Naive thymus-derived CD4-positive, alpha-beta T cell (primary cell): ENCODE data around the gene GPR31. TPM values are rescaled to one million over a fixed set of nuclear protein-coding genes. Genes with fewer than 3 reads are reported as not detected.
A peak's percentile ranks its signal among the peaks of the same experiment; 100 is the strongest.
"Not testable (repeated sequence)": the region's sequence is repeated elsewhere in the genome, so short reads cannot be mapped to it uniquely, and the experiment has no call there.

Source experiments
- ATAC-seq: fragments of 150-1000 bp; cut with Tn5 transposase; 2 replicates; pipeline ENCODE4 v1.10.0; 2021; ENCODE audit warnings: mild to moderate bottlenecking, moderate library complexity
- CTCF ChIA-PET: fragments of 350-600 bp; sonication (Branson Sonifier 250); formaldehyde crosslinking; loops from one replicate; lab custom pipeline; 2021; ENCODE audit warnings: antibody characterized with exemption; lab: Charles Lee
- POLR2A ChIA-PET: fragments of 350-600 bp; sonication (Branson Sonifier 250); formaldehyde crosslinking; loops from one replicate; lab custom pipeline; 2021; ENCODE audit warnings: antibody characterized with exemption, inconsistent platforms; lab: Charles Lee
- DNase-seq, 9 donors: peaks; one replicate each; pipeline versions ENCODE4 v3.0.0 to v3.0.0-alpha.2; 2020 to 2022; ENCODE audit warnings: mixed read lengths in 1 of 9
- H3K27ac ChIP-seq: one replicate; pipeline ENCODE4 v1.7.0; 2013; ENCODE audit warnings: mild to moderate bottlenecking, low read depth, low read length, moderate library complexity
- H3K27me3 ChIP-seq, 2 donors: one replicate each; pipeline ENCODE4 v1.7.0; 2013; ENCODE audit warnings: low read length in 2 of 2, mild to moderate bottlenecking in 2 of 2, moderate library complexity in 2 of 2; ENCODE audit not compliant: control insufficient read depth in 2 of 2, insufficient read depth in 2 of 2
- H3K36me3 ChIP-seq, 3 experiments: 1 replicate in 2 of 3; 2 replicates in 1 of 3; pipeline ENCODE4 v1.7.0; 2013; ENCODE audit warnings: low read length in 3 of 3, mild to moderate bottlenecking in 3 of 3, moderate library complexity in 1 of 3; ENCODE audit not compliant: insufficient read depth in 3 of 3, control insufficient read depth in 2 of 3
- H3K4me1 ChIP-seq, 2 donors: one replicate each; pipeline ENCODE4 v1.7.0; 2013; ENCODE audit warnings: low read length in 2 of 2, mild to moderate bottlenecking in 2 of 2, moderate library complexity in 1 of 2; ENCODE audit not compliant: control insufficient read depth in 2 of 2, insufficient read depth in 2 of 2
- H3K4me3 ChIP-seq: 2 replicates; pipeline ENCODE4 v1.7.0; 2013; ENCODE audit warnings: mild to moderate bottlenecking, low read length
- H3K9me3 ChIP-seq, 3 experiments: 1 replicate in 2 of 3; 2 replicates in 1 of 3; pipeline ENCODE4 v1.7.0; 2013; ENCODE audit warnings: low read length in 3 of 3; ENCODE audit not compliant: control insufficient read depth in 2 of 3
- H3K27ac Mint-ChIP-seq, 9 donors: one replicate each; pipeline ENCODE4 v1.8.0; 2020 to 2022; ENCODE audit warnings: mixed read lengths in 9 of 9, mild to moderate bottlenecking in 8 of 9, moderate library complexity in 5 of 9, inconsistent platforms in 2 of 9
- H3K27me3 Mint-ChIP-seq, 5 donors: one replicate each; pipeline ENCODE4 v1.8.0; 2021 to 2022; ENCODE audit warnings: mixed read lengths in 5 of 5, mild to moderate bottlenecking in 1 of 5
- H3K36me3 Mint-ChIP-seq, 5 donors: one replicate each; pipeline ENCODE4 v1.8.0; 2020 to 2022; ENCODE audit warnings: mixed read lengths in 5 of 5, mild to moderate bottlenecking in 3 of 5, inconsistent platforms in 1 of 5
- H3K4me1 Mint-ChIP-seq, 7 donors: one replicate each; pipeline ENCODE4 v1.8.0; 2020 to 2022; ENCODE audit warnings: mixed read lengths in 7 of 7, mild to moderate bottlenecking in 3 of 7, inconsistent platforms in 1 of 7
- H3K4me3 Mint-ChIP-seq, 10 donors: one replicate each; pipeline ENCODE4 v1.8.0; 2020 to 2022; ENCODE audit warnings: mild to moderate bottlenecking in 10 of 10, mixed read lengths in 10 of 10, moderate library complexity in 6 of 10, inconsistent platforms in 2 of 10
- H3K9me3 Mint-ChIP-seq, 11 donors: one replicate each; pipeline ENCODE4 v1.8.0; 2020 to 2022; ENCODE audit warnings: mixed read lengths in 11 of 11, mild to moderate bottlenecking in 4 of 11, inconsistent platforms in 1 of 11, moderate library complexity in 1 of 11
- intact Hi-C, 2 donors: fragments of 100-400 bp; cut with micrococcal nuclease; formaldehyde crosslinking; loops; one replicate each; pipeline ENCODE4 v1.15.1; 2023
- polyA plus RNA-seq, 2 donors: library from polyadenylated mRNA; unstranded; fragments of 300-500 nt; fragmentation: Illumina TruSeq; gene quantifications; one replicate each; pipeline ENCODE4 v1.2.3, GENCODE V29; 2021
- total RNA-seq, 6 experiments: library from RNA in 5 of 6; stranded (reverse) in 5 of 6; gene quantifications; 1 replicate in 5 of 6; 2 replicates in 1 of 6; pipeline ENCODE4 v1.2.3 and lab custom pipeline; 2021 to 2026

GPR31 gene
- total and polyA plus RNA-seq, 7 experiments from 2014 or later: not detected

DNA sequence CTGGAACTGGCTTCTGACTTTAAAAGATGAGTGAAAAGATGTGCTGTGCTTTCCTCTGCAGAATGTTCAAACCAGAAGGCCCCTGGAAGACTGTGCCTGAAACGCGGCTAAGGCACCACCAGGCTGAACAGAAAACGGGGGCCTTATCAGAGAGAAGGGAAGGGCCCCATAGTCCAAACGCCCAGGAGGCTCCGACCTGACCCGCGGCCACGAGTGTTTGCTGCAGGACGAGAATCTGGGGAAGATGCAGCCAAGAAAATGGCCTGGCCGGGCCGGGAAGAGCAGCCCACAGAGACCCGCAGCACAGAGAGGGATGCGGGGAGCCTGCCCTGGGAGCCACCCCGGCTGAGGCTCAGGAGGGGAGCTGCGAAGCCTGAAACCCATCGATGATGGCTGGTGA is 10.5 kb upstream of the GPR31 start:
- H3K4me1 ChIP-seq, H3K4me3 Mint-ChIP-seq, H3K4me3 ChIP-seq, H3K36me3 ChIP-seq, DNase-seq, H3K27ac Mint-ChIP-seq, H3K9me3 ChIP-seq, CTCF ChIA-PET, H3K27me3 ChIP-seq, H3K9me3 Mint-ChIP-seq, H3K36me3 Mint-ChIP-seq, H3K27ac ChIP-seq, ATAC-seq, POLR2A ChIA-PET, intact Hi-C loops, H3K4me1 Mint-ChIP-seq: not testable (repeated sequence)
- peaks cover 5 to 24% (median 14%) of the 10 kb centered on the region in 5 donors for H3K27me3 Mint-ChIP-seq

DNA sequence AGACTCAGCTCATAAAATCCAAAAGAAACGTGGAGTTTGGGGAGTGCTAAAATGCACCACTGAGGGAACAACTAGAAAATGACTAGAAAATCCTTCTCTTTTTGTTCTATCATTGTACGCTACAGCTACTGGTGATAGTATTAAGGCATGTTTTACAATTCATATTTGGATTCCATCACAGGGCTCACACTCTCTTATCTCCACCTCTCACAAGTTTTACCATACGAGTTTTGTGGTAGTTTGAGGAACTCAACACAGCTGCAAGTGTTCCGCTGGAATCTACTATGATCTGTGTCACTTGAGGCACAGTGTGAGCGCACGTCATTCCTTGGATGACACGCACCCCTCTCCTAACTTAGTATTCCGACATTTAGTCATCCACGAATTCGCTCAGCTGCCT is 9.9 kb upstream of the GPR31 start:
- H3K27me3 ChIP-seq, H3K4me1 ChIP-seq, H3K27ac Mint-ChIP-seq, H3K36me3 ChIP-seq, H3K4me3 ChIP-seq, H3K27ac ChIP-seq, H3K9me3 Mint-ChIP-seq, H3K9me3 ChIP-seq, CTCF ChIA-PET, H3K4me1 Mint-ChIP-seq, intact Hi-C loops, H3K4me3 Mint-ChIP-seq, POLR2A ChIA-PET, H3K36me3 Mint-ChIP-seq, ATAC-seq, DNase-seq: not testable (repeated sequence)
- H3K27me3 Mint-ChIP-seq: peaks cover 5 to 24% (median 14%) of the 10 kb centered on the region in 5 donors

DNA sequence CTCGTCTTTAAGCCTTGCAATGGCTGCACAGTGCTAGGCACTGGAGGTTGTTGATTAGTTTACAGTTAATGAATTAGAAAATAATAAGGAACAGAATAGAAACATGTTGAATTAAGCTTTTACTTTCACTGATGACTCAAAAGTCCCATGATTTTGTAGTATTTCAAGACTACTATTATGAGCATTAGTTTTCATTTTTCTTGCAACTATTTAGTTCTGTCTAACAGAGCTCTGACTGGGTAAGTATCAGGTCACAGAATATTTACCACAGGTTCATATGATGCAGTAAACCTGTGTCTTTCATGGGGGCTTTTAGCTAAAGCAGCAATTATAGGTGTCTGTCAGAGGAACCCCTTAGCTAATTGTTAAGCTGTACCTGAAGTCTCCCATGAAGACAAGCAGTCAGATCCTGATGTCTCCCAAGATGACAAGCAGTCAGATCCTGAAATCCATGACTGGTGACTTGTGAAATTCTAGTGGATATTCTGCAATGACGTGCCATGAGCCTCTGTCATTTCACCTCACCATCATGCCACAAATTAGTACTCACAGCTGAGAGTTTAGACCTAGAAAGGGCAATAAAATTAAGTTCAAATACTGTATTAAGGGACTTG is 8.2 kb upstream of the GPR31 start:
- CTCF ChIA-PET: interaction anchor here (0.6 kb wide), 1 partner anchor 290 kb away, joined by 3 read pairs; no protein-coding TSS in a partner anchor
- peaks cover 5 to 24% (median 9%) of the 10 kb centered on the region in 5 donors for H3K27me3 Mint-ChIP-seq
- H3K9me3 Mint-ChIP-seq: no peaks in the 10 kb centered on the region
- no peak overlapping the region for H3K27ac ChIP-seq
- no peaks in the 10 kb centered on the region for H3K9me3 ChIP-seq
- peaks cover 0 to 5% (median 0%) of the 10 kb centered on the region in 5 donors for H3K36me3 Mint-ChIP-seq
- peak overlapping the region in 1 of 9 donors; percentile 1 for H3K27ac Mint-ChIP-seq
- peaks cover 0 to 1% (median 0%) of the 10 kb centered on the region in 7 donors for H3K4me1 Mint-ChIP-seq
- intact Hi-C loops: no loop called here
- DNase-seq: no peak
- H3K4me1 ChIP-seq: no peaks in the 10 kb centered on the region
- H3K4me3 ChIP-seq: no peak overlapping the region
- H3K27me3 ChIP-seq: no peaks in the 10 kb centered on the region
- no peak overlapping the region for H3K4me3 Mint-ChIP-seq
- no peaks in the 10 kb centered on the region for H3K36me3 ChIP-seq
- ATAC-seq: no peak
- POLR2A ChIA-PET: no interaction called here

DNA sequence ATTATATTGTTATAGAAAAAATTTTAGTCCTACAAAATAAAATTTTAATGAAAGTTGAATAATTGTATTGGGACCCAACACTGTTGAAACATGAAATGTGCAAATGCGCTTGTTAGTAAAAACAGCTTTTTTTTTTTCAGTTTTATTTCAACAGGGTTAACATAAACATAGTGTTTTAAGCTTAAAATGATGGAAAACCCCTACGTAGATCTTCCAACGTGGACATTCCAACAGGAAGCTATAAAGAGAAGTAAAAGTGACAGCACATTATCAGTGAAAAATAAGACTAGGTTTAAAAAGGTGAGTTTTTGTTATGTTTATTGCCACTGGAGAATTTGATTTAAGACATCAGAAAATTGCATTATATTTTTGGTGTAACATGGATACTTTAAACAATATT is 6.5 kb upstream of the GPR31 start:
- Mint-ChIP-seq H3K36me3 (no peaks in the 10 kb centered on the region), H3K4me3 (no peak overlapping the region), H3K4me1 (peaks cover 0 to 1% (median 0%) of the 10 kb centered on the region in 7 donors), H3K27ac (no peak overlapping the region), H3K9me3 (no peaks in the 10 kb centered on the region), H3K27me3 (peaks cover under 1 to 18% (median 6%) of the 10 kb centered on the region in 5 donors)
- no peaks in the 10 kb centered on the region for H3K4me1 ChIP-seq
- no peak overlapping the region for H3K27ac ChIP-seq
- H3K4me3 ChIP-seq: no peak overlapping the region
- no peaks in the 10 kb centered on the region for H3K9me3 ChIP-seq
- H3K27me3 ChIP-seq: no peaks in the 10 kb centered on the region
- DNase-seq (no peak), ATAC-seq (no peak)
- intact Hi-C loops: no loop called here
- POLR2A ChIA-PET: no interaction called here
- CTCF ChIA-PET: interaction anchor here (0.5 kb wide), 1 partner anchor 593 kb away, joined by 4 read pairs; no protein-coding TSS in a partner anchor
- H3K36me3 ChIP-seq: no peaks in the 10 kb centered on the region

DNA sequence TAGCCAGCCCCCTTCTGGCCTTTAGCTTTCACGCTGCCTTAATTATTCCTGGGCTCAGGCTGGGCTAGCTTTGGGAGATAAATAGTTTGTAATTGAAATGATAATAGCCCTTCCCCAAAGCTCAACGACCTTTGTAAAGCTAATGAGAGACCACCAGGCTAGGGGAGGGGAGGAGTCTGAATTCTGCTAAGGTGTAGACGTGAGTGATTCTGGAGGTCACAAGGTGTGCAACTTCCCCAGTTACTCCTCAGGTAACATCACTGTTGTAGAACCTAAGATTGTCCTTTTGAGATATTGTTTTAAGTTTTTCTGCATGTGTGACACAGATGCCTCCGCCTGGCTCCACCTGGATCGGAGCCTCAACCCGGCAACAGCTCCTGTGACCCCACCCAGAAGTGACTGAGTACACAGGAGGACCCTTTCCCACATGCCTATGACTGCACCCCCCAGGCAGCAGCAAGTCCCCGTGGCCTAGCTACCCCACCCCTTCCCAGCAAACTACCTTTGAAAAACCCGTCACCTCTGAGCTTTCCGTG is 5.8 kb upstream of the GPR31 start:
- ChIA-PET POLR2A (no interaction called here), CTCF (no interaction called here)
- H3K27ac Mint-ChIP-seq: no peak overlapping the region
- Histone ChIP-seq H3K27me3 (no peaks in the 10 kb centered on the region), H3K9me3 (no peaks in the 10 kb centered on the region), H3K4me1 (no peaks in the 10 kb centered on the region), H3K4me3 (no peak overlapping the region), H3K27ac (no peak overlapping the region), H3K36me3 (no peaks in the 10 kb centered on the region)
- DNase-seq (no peak), ATAC-seq (no peak)
- no peaks in the 10 kb centered on the region for H3K36me3 Mint-ChIP-seq
- no peaks in the 10 kb centered on the region for H3K4me1 Mint-ChIP-seq
- intact Hi-C loops: no loop called here
- no peaks in the 10 kb centered on the region for H3K9me3 Mint-ChIP-seq
- no peak overlapping the region for H3K4me3 Mint-ChIP-seq
- peaks cover 0 to 16% (median 3%) of the 10 kb centered on the region in 5 donors for H3K27me3 Mint-ChIP-seq

DNA sequence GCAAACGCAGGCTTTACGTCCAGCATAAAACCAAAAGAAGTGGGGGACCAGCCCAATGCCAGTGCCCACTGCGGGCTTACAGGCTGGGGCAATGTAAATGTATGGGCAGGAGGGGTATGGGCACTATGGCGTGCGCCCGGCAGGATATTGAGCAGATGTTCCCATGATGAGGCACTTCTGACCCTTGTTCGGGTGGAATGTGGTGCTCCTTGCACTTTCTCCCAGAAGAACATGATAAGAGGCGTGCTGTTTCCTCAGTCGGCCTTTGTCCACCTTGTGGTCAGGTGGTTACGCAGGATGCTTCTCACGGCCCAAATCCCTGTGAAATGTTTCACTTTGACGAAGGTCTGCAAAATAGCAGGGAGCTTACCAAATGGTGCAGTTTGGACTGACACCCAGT is 4.8 kb upstream of the GPR31 start:
- Histone ChIP-seq H3K27me3 (no peaks in the 10 kb centered on the region), H3K27ac (no peak overlapping the region), H3K4me1 (no peaks in the 10 kb centered on the region), H3K4me3 (no peak overlapping the region), H3K9me3 (no peaks in the 10 kb centered on the region), H3K36me3 (no peaks in the 10 kb centered on the region)
- ATAC-seq (no peak), DNase-seq (no peak)
- ChIA-PET POLR2A (no interaction called here), CTCF (no interaction called here)
- Mint-ChIP-seq H3K27ac (no peak overlapping the region), H3K27me3 (peaks cover 0 to 16% (median 3%) of the 10 kb centered on the region in 5 donors), H3K9me3 (no peaks in the 10 kb centered on the region), H3K4me3 (no peak overlapping the region), H3K4me1 (no peaks in the 10 kb centered on the region), H3K36me3 (no peaks in the 10 kb centered on the region)
- intact Hi-C loops: no loop called here

DNA sequence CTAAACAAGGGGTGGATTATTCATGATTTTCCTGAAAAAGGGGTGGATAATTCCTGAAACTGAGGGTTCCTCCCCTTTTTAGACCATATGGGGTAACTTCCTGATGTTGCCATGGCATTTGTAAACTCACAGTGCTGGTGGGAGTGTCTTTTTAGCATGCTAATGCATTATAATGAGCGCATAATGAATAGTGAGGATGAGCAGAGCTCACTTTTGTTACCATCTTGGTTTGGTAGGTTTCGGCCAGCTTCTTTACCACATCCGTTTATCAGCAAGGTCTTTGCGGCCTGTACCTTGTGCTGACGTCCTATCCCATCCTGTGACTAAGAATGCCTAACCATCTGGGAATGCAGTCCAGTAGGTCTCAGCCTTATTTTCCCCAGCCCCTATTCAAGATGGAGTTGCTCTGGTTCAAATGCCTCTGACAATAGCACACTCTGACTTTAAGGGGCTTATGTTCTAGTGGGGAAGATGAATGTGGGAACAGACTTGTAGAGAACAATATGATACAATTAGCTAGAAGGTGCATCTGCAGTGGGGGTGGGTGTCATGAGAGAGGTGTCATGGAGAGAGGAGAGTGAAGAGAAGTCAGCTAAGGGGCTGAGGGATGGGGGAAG is 4.2 kb upstream of the GPR31 start:
- CTCF ChIA-PET: no interaction called here
- intact Hi-C loops: no loop called here
- ATAC-seq: no peak

More for the DNA sequence above, 4.2 kb upstream of the GPR31 start:
- no peaks in the 10 kb centered on the region for H3K36me3 Mint-ChIP-seq
- Histone ChIP-seq H3K27ac (no peak overlapping the region), H3K4me3 (no peak overlapping the region), H3K27me3 (no peaks in the 10 kb centered on the region), H3K9me3 (no peaks in the 10 kb centered on the region), H3K36me3 (no peaks in the 10 kb centered on the region), H3K4me1 (no peaks in the 10 kb centered on the region)
- peaks cover 0 to 15% (median 3%) of the 10 kb centered on the region in 5 donors for H3K27me3 Mint-ChIP-seq
- H3K9me3 Mint-ChIP-seq: no peaks in the 10 kb centered on the region
- H3K4me3 Mint-ChIP-seq: no peak overlapping the region
- H3K27ac Mint-ChIP-seq: no peak overlapping the region
- POLR2A ChIA-PET: no interaction called here
- no peak for DNase-seq
- H3K4me1 Mint-ChIP-seq: no peaks in the 10 kb centered on the region
